Ovary (tissue), 3 donors: ENCODE measurements around the gene PTPRN2.

ENCODE experiments used
- EP300 ChIP-seq: sonication (generic); formaldehyde crosslinking; IDR thresholded peaks from one replicate; pipeline ENCODE4 v1.6.1; 2017; ENCODE audit warnings: antibody characterized with exemption
- TF ChIP-seq, protein P1 (sequence below), 3 donors: fragments of 450-650 bp in 2 of 3; fragments of 200-600 bp in 1 of 3; IDR thresholded peaks; one replicate each; pipeline versions ENCODE4 v1.5.1 to v1.8.0; 2016 to 2022; ENCODE audit warnings: antibody characterized with exemption in 3 of 3, mild to moderate bottlenecking in 1 of 3
- donor health status: DM: no; HTN: no; CAD: no.

DNA sequence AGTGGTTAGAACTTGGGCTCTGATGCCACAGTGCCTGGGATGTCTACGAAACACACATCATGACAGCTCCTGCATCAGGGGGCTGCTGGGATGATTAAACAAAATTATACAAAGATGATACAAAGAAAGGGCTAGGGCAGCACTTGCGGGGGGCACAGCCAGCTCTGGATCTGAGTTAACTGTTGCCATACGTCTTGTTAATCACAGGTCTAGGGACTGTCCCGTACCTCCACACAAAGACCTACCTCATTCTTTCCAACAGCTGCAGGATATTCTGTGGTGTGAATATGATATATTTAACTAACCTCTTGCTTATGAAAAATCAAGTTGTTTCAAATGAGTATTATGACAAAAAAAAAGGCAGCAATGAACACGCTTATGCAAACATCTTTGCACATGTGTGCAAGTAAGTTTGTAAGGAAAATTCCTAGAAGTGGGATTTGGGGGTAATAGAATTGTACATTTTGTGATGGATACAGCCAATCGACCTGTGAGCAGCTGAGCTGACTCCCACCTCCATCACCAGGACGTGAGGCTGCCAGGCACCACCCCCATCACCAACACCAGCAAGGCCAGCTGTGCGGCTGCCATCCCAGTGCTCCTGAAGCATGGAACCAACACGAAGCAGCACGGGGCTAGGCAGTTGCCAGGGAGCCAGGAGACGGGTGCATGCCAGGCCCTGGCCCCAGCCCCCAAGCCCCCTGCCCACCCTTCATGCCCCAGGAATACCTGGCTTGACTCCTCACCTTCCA, 23.5 kb downstream of the PTPRN2 start:
- TF ChIP-seq, protein P1, sequence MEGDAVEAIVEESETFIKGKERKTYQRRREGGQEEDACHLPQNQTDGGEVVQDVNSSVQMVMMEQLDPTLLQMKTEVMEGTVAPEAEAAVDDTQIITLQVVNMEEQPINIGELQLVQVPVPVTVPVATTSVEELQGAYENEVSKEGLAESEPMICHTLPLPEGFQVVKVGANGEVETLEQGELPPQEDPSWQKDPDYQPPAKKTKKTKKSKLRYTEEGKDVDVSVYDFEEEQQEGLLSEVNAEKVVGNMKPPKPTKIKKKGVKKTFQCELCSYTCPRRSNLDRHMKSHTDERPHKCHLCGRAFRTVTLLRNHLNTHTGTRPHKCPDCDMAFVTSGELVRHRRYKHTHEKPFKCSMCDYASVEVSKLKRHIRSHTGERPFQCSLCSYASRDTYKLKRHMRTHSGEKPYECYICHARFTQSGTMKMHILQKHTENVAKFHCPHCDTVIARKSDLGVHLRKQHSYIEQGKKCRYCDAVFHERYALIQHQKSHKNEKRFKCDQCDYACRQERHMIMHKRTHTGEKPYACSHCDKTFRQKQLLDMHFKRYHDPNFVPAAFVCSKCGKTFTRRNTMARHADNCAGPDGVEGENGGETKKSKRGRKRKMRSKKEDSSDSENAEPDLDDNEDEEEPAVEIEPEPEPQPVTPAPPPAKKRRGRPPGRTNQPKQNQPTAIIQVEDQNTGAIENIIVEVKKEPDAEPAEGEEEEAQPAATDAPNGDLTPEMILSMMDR (IDR thresholded peaks at IDR 0.05) = no peak
- TF ChIP-seq EP300 = no peak
